ENCODE data around the gene TDRD9.

The TDRD9 gene

DNA sequence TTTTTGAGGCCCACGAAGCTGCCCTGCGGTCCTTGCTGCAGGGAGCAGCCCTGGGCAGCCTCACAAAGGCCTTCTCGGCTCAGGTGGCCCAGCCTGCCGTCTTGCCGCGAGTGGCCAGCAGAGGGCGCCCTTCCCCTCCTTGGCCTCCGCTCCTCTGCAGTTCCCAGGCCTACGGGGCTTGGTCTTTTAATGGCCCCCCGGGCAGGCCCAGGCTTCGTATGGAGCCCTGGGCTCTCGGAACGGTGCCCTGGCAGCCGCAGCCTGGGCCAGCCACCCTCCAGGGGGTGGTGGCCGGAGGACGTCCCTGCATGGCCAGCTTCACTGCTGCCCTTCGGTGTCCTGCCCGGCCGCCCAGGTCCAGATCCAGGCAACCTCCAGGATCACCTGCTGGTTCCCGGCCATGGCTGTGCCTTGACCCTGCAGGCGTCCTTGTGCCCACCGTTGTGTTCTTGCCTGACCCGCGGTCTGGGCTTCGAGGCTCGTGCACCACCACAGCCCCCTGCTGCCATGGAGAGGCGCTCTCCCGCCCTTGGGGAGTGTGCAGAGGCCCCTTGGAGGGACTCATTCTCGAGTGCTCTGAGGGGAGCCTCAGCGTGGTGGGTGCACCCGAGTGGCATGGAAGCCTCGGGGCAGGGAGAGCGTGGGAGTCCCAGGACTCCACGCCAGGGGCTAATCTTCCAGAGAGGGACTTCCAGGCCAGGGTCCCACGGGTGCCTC is 166.6 kb downstream of the TDRD9 start:
- Histone ChIP-seq H3F3A (ENCODE audit: insufficient read depth, low read length) (no peaks in the 10 kb centered on the region), H3K9me2 (replicated peaks; ENCODE audit: insufficient read depth, low read length) (no peaks in the 10 kb centered on the region), H3K4me1 (ENCODE audit: low read length) (no peaks in the 10 kb centered on the region), H4K20me1 (ENCODE audit: insufficient read depth, low read length) (no peaks in the 10 kb centered on the region), H3K79me2 (ENCODE audit: low read length) (no peaks in the 10 kb centered on the region), H3K4me3 (ENCODE audit: low read length) (no peak overlapping the region), H3K9ac (ENCODE audit: low read length) (no peak overlapping the region), H3K4me2 (ENCODE audit: low read depth, low read length) (no peak overlapping the region), H2AFZ (ENCODE audit: low read length) (no peak overlapping the region), H3K36me3 (replicated peaks; ENCODE audit: insufficient read depth, low read length) (no peaks in the 10 kb centered on the region), H3K27me3 (replicated peaks; ENCODE audit: insufficient read depth, low read length) (peaks cover 7% of the 10 kb centered on the region; the same call in 1 of the 2 replicates), H3K27ac (ENCODE audit: low read length) (no peak overlapping the region), H3K9me3 (replicated peaks; ENCODE audit: insufficient read depth, low read length) (no peaks in the 10 kb centered on the region)
- no peak for TF ChIP-seq EZH2 (optimal IDR thresholded peaks at IDR 0.05; ENCODE audit: low read depth, low read length)
- TF ChIP-seq, protein P1, sequence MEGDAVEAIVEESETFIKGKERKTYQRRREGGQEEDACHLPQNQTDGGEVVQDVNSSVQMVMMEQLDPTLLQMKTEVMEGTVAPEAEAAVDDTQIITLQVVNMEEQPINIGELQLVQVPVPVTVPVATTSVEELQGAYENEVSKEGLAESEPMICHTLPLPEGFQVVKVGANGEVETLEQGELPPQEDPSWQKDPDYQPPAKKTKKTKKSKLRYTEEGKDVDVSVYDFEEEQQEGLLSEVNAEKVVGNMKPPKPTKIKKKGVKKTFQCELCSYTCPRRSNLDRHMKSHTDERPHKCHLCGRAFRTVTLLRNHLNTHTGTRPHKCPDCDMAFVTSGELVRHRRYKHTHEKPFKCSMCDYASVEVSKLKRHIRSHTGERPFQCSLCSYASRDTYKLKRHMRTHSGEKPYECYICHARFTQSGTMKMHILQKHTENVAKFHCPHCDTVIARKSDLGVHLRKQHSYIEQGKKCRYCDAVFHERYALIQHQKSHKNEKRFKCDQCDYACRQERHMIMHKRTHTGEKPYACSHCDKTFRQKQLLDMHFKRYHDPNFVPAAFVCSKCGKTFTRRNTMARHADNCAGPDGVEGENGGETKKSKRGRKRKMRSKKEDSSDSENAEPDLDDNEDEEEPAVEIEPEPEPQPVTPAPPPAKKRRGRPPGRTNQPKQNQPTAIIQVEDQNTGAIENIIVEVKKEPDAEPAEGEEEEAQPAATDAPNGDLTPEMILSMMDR (IDR thresholded peaks at IDR 0.05; ENCODE audit: low read length): peak; percentile 58
- DNase-seq: peak; percentile 37

DNA sequence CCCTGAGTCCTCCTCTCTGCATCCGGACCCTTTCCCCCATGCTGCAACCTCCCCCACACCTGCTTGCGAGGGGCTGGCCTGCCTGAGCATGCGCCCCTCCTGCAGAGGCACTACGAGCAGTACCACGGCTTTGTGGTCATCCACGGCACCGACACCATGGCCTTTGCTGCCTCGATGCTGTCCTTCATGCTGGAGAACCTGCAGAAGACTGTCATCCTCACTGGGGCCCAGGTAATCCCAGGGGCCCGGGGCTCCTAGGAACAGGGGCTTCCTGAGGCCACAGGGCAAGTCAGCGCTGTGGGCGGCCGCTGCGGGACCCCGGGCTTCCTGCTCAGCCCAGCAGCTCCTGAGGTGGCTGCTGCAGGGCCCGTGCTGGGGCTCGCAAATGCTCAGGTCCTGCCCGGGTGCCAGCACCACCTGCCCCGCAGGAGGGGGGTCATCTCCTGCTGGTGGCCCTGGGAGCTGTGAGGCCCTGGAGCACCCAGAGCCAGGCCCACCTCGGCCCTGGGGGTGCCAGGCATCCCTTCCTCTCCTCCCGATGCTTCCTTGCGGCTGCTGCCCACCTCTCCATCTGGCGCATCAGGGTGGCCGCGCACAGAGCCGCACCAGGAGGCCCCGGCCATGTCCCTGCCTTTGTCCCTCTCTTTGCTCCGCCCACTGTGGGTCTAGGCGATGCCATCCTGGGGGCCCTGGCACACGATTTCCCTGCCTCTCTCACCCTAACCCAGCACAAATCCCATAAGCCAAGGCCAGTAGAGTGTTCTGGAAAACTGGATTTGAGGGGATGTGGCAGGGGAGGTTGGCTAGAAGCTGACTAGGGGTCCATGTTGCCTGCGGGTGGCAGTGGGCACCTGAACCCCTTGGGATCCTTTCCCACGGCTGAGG is 167.4 kb downstream of the TDRD9 start:
- Histone ChIP-seq H2AFZ (ENCODE audit: low read length) (no peak overlapping the region), H3K4me3 (ENCODE audit: low read length) (no peak overlapping the region), H3K27me3 (replicated peaks; ENCODE audit: insufficient read depth, low read length) (peaks cover 7% of the 10 kb centered on the region; the same call in 1 of the 2 replicates), H3K4me2 (ENCODE audit: low read depth, low read length) (no peak overlapping the region), H3K79me2 (ENCODE audit: low read length) (no peaks in the 10 kb centered on the region), H3K4me1 (ENCODE audit: low read length) (no peaks in the 10 kb centered on the region), H3F3A (ENCODE audit: insufficient read depth, low read length) (no peaks in the 10 kb centered on the region), H3K9ac (ENCODE audit: low read length) (no peak overlapping the region), H4K20me1 (ENCODE audit: insufficient read depth, low read length) (no peaks in the 10 kb centered on the region), H3K9me2 (replicated peaks; ENCODE audit: insufficient read depth, low read length) (no peaks in the 10 kb centered on the region), H3K27ac (ENCODE audit: low read length) (no peak overlapping the region), H3K36me3 (replicated peaks; ENCODE audit: insufficient read depth, low read length) (no peaks in the 10 kb centered on the region), H3K9me3 (replicated peaks; ENCODE audit: insufficient read depth, low read length) (no peaks in the 10 kb centered on the region)
- no peak for DNase-seq
- TF ChIP-seq, protein P1 (IDR thresholded peaks at IDR 0.05; ENCODE audit: low read length): no peak
- TF ChIP-seq EZH2 (optimal IDR thresholded peaks at IDR 0.05; ENCODE audit: low read depth, low read length) (no peak), EZH2phosphoT487 (IDR thresholded peaks at IDR 0.05; ENCODE audit: low read length) (no peak)

DNA sequence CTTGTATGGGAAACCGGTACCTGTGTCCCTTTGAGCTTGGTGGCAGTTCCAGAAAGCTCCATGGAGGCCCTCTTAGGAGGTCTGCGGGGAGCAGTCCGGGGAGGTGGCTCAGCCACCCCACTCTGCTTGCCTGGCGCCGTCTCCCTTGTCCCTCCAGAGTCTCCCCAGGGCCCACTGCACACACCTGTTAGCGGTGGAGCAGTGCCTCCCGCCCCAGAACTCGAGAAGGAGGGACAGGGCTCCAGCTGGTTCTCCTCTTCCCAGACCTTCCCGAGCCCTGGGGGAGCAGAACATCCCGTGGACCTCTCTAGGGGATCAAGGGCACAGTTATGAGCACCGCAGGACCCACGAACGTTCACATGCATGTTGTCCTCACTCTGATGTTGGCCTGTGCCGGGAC is 168.1 kb downstream of the TDRD9 start:
- H3K27me3 ChIP-seq (replicated peaks; ENCODE audit: insufficient read depth, low read length): 0 out of 2 replicates have a peak, but pooled peaks cover 1% of the 10 kb centered on the region
- no peaks in the 10 kb centered on the region for H3K9me2 ChIP-seq (replicated peaks; ENCODE audit: insufficient read depth, low read length)
- H3K4me2 ChIP-seq (ENCODE audit: low read depth, low read length): no peak overlapping the region
- no peaks in the 10 kb centered on the region for H3K9me3 ChIP-seq (replicated peaks; ENCODE audit: insufficient read depth, low read length)
- H3K36me3 ChIP-seq (replicated peaks; ENCODE audit: insufficient read depth, low read length): no peaks in the 10 kb centered on the region
- TF ChIP-seq EZH2phosphoT487 (IDR thresholded peaks at IDR 0.05; ENCODE audit: low read length) (no peak), EZH2 (optimal IDR thresholded peaks at IDR 0.05; ENCODE audit: low read depth, low read length) (no peak)
- TF ChIP-seq, protein P1 (IDR thresholded peaks at IDR 0.05; ENCODE audit: low read length): no peak
- no peak for DNase-seq
- H3K4me3 ChIP-seq (ENCODE audit: low read length): no peak overlapping the region
- no peaks in the 10 kb centered on the region for H3F3A ChIP-seq (ENCODE audit: insufficient read depth, low read length)
- no peaks in the 10 kb centered on the region for H4K20me1 ChIP-seq (ENCODE audit: insufficient read depth, low read length)
- H3K9ac ChIP-seq (ENCODE audit: low read length): no peak overlapping the region
- H2AFZ ChIP-seq (ENCODE audit: low read length): no peak overlapping the region
- no peaks in the 10 kb centered on the region for H3K4me1 ChIP-seq (ENCODE audit: low read length)
- no peak overlapping the region for H3K27ac ChIP-seq (ENCODE audit: low read length)
- no peaks in the 10 kb centered on the region for H3K79me2 ChIP-seq (ENCODE audit: low read length)

Data from MM.1S (cell line).